ENCODE data around the gene ADRM1.

Gene ADRM1

DNA sequence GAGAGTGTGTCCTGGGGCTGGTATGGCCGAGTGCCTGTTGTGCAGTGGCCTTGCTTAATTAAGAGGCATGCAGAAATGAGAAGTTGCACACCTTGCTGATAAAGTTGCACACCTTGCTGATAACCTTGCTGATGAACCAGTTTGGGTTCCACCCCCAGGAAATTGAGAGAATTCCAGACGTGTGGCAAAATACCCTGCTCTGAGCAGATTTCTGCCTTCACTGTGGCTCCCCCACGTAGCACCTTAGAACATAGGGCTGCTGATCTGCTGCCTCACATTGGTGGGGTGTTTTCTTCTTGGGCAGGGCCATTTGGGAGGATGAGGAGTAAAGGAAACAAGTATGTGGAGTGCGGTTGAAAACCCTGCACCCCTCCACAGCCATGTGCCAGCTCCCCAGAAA, 22.5 kb upstream of the ADRM1 start:
- in situ Hi-C loops (cut with HindIII; ENCODE audit: low sequenced_read_pairs) = loop anchor here (25.0 kb wide), 3 partner anchors 107 to 482 kb away; partner anchors contain the start of gene RPS21

DNA sequence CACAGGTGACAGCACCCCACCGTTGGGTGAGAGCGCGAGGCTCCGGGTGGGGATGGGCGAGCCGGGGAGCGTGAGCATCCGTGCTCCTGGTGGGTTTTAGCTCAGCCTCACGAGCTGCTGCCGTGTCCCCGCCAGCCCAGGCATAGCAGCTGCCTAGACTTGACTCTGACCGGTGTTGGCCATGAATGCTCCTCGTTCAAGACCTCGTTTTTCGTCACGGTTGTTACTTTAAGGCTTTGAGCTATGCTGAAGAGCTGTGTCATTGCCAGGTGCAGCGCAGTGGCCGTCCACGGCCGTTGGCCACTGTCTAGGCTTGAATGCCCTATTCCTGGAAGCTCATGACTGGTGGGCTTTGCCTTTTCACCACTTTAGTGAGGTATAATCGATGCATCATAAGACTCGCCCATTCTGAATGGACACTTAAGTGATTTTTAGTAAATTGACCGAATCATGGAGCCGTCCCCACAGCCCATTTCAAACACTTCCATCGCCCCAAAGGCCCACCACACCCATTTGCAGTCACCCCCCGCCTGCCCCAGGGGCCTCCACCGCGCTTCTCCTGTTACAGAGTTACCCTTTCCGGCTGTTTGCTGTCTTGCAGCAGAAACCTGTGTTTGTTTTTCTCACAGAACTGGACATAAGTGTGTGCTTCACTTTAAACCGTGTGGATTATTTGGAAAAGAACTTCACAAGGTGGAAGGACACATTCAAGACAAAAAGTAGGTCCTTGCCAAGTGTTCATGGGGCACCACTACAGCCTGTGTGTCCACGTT, 21.4 kb upstream of the ADRM1 start:
- in situ Hi-C loops (cut with HindIII; ENCODE audit: low sequenced_read_pairs) = loop anchor here (25.0 kb wide), 3 partner anchors 106 to 481 kb away; partner anchors contain the start of gene RPS21

DNA sequence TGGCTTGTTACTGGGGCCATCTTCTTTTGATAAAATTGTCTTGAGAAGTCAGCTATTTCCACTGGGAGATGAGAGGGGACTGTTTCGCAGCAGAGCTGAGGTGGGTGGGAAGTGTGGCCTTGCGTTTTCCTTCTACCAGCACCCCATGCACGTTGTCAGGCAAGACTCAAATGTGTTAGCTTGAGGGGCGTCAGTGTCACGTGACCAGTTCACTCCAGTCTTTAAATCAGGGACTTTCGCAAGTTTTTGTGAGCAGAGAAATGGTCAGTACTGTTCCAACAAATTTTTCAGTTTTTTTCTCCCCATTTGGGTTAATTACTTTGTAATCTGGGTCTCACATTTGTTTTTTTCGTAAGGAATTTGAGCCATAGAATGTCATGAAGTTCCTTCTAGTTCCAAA, 20.7 kb upstream of the ADRM1 start:
- in situ Hi-C loops (cut with HindIII; ENCODE audit: low sequenced_read_pairs) = loop anchor here (25.0 kb wide), 3 partner anchors 105 to 480 kb away; partner anchors contain the start of gene RPS21

DNA sequence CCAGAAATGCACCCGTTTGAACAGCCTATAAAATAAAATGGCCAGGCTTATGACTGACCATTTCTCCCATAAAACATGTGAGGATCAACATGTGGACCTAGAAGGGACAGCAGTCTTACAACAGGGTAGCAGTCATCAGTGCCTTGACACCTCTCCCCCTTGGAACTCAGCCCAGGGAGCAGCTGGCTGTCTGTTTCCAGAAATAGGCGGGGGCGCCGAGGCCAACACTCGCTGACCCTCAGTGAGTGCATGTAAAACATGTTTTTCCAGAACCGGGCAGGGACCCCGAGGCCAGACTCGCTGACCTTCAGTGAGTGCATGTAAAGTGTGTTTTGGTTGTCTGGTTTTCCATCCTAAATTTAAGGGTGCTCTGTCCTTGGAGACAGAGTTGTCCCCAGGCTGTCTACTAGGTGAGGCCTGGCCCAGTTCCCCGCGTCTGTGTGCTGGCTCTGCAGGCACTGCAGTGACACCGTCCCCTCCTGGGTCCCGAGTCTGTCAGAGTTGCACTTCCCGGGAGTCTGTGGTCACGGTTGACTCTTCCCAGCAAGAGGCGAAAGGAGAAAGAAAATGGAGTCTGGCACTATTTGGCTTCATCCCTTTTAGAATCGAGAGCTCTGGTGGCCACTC, 19.8 kb upstream of the ADRM1 start:
- in situ Hi-C loops (cut with HindIII; ENCODE audit: low sequenced_read_pairs) = loop anchor here (25.0 kb wide), 3 partner anchors 104 to 479 kb away; partner anchors contain the start of gene RPS21

DNA sequence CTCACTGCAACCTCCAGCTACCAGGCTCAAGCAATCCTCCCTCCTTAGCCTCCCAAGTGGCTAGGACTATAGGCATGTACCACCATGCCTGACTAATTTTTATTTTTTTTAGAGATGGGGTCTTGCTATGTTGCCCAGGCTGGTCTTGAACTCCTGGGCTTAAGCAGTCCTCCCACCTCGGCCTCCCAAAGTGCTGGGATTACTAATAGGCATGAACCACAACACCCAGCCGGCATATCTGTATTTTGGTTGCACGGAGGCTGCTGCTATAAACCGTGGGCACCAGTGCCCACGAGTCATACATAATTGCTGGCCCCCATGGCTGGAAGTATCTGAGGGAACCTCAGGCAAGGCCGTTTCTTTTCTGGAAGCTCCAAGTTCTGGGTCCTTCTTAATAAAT, 18.3 kb upstream of the ADRM1 start:
- in situ Hi-C loops (cut with HindIII; ENCODE audit: low sequenced_read_pairs) = loop anchor here (25.0 kb wide), 3 partner anchors 103 to 478 kb away; partner anchors contain the start of gene RPS21

DNA sequence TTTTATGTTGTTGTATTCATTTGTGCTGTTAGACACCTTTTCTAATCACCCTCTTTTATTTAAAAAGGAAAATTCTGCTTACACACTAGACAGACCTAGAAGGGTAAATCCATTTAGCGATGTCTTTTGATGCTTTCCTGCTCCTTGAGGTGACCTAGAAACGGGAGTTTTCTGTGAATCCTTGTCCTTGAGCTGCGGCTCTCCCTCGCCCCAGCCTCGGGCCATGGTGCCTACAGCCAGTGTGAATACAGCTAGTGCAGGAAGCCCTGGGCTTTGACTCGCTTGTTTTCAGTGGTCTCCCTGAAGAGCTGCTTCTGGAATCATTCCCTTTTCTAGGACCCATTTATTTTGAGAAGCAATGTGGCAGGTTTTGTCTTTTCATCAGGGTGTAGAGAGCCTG, 17.6 kb upstream of the ADRM1 start:
- in situ Hi-C loops (cut with HindIII; ENCODE audit: low sequenced_read_pairs) = loop anchor here (25.0 kb wide), 3 partner anchors 102 to 477 kb away; partner anchors contain the start of gene RPS21

DNA sequence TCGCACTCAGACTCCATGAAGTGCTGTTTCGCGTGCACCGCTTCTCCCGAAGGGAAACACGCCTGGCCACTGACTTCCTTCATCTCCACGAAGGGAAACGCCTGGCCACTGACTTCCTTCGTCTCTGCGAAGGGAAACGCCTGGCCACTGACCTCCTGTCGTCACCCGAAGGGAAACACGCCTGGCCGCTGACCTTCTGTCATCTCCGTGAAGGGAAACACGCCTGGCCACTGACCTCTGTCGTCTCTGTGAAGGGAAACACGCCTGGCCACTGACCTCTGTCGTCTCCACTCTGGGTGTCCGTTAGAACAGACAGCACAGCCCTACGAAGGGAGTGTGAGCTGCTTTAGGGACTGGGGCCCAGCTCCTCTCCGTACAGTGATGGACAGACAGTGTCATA, 17.1 kb upstream of the ADRM1 start:
- in situ Hi-C loops (cut with HindIII; ENCODE audit: low sequenced_read_pairs) = loop anchor here (25.0 kb wide), 3 partner anchors 102 to 477 kb away; partner anchors contain the start of gene RPS21

DNA sequence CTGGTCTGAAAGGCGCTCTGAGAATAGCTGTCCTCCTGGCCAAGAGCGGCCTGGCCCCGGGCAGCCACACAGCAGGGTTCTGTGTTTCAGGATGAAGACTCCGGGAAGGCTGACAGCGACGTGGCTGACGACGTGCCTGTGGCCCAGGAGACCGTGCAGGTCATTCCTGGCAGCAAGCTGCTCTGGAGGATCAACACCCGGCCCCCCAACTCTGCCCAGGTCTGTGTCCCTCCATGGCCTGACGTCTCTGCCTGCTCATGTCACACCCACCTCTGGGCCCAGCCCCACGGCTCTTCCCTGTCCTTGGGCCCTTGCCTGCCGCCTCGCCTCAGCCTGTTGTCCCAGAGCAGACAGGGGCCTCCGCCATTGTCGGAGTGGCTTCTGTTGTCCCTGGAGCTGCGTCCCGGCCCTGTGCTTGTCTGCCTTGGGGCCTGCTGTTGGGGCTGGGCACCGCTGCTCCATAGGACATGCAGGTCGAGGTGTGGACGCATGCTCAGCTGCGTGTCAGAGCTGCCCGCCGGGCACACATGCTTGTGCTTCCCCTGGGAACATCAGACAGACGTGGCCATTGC, 16.2 kb upstream of the ADRM1 start:
- in situ Hi-C loops (cut with HindIII; ENCODE audit: low sequenced_read_pairs) = loop anchor here (25.0 kb wide), 3 partner anchors 101 to 476 kb away; partner anchors contain the start of gene RPS21

DNA sequence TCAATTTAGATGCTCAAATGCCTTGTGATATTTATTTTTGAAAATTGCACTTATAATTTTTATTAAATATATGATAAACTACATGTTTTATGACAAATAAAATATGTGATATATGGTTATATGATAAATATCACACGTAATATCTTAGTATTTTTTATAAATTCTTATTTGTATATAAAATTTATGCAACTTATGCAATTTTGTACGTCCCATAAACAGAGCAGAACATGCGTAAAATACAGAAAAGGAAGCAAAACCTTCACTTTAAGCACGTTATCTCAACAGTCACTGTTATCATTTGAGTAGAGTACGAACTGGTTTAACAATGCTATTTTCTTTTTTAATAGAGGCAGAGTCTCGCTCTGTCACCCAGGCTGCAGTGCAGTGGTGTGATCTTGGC, 15.7 kb upstream of the ADRM1 start:
- in situ Hi-C loops (cut with HindIII; ENCODE audit: low sequenced_read_pairs) = loop anchor here (25.0 kb wide), 3 partner anchors 100 to 475 kb away; partner anchors contain the start of gene RPS21

DNA sequence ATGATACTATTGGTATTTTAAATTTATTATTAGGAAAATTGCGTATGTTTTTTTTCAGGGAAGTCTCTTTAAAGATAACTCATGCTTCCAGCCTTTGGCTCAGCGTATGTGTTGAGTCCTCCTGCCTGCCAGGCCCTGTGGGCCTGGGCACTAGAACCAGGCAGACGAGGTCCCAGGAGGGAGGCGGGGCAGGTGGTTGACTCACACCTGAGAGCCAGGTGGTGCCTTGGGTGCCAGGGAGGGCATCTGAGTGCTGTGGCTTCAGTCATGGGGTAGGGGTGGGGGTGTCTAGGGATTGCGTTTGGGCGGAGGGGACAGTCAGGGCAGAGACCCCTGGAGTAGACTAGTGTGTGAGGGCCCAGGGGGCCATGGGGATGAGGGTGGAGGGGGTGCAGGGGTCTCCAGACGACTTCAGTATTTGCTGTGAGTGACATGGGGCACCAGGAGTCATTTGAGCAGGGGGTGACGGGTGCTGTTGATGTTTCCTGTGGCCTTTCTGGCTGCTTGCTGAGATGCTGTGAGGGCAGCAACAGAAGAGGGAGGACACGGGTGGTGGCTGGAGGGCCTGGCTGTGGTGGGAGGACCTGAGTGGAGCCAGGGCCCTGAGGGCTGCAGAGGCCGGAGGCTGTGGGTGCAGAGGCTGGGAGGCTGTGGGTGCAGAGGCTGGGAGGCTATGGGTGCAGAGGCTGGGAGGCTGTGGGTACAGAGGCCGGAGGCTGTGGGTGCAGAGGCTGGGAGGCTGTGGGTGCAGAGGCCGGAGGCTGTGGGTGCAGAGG, 14.8 kb upstream of the ADRM1 start:
- in situ Hi-C loops (cut with HindIII; ENCODE audit: low sequenced_read_pairs) = loop anchor here (25.0 kb wide), 3 partner anchors 99 to 474 kb away; partner anchors contain the start of gene RPS21

DNA sequence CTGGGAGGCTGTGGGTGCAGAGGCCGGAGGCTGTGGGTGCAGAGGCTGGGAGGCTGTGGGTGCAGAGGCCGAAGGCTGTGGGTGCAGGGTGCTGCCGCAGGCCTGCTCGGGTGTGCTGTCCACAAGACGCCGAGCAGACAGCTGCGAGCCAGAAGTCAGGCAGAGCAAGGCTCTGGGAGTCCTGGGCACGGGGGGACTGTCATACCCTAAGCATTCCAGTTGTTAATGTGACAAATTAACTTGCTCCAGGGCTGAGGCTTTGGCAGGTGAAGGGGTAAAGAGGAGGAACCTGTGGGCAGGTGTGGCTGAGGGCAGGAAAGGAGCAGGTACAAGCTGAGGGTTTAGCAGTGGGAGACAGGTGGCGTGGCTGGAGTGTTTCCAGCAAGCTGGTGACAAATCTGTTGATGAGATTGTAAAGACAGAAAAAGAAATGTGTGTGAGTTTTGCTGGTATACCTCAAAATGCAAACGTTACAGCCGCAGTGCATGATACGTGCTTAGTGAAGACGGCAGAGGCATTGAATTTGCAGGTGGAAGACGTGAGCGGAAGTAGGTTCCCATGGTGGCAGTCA, 14.2 kb upstream of the ADRM1 start:
- in situ Hi-C loops (cut with HindIII; ENCODE audit: low sequenced_read_pairs) = loop anchor here (25.0 kb wide), 3 partner anchors 99 to 474 kb away; partner anchors contain the start of gene RPS21

DNA sequence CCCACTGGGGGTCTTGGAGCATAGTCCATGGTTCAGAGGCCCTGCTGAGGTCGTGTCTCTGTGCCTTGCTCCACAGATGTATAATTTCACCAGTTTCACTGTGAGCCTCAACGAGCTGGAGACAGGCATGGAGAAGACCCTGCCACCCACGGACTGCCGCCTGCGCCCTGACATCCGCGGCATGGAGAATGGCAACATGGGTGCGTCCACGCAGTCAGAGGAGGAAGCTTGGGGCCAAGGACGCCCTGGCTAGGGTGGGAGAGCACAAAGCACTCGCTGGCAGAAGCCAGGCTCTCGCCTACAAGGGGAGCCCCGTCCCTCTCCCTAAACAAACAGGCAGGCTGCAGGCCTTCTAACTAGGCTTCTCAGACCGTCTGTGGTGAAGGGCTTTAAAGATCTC, 13.7 kb upstream of the ADRM1 start:
- in situ Hi-C loops (cut with HindIII; ENCODE audit: low sequenced_read_pairs) = loop anchor here (25.0 kb wide), 3 partner anchors 98 to 473 kb away; partner anchors contain the start of gene RPS21

DNA sequence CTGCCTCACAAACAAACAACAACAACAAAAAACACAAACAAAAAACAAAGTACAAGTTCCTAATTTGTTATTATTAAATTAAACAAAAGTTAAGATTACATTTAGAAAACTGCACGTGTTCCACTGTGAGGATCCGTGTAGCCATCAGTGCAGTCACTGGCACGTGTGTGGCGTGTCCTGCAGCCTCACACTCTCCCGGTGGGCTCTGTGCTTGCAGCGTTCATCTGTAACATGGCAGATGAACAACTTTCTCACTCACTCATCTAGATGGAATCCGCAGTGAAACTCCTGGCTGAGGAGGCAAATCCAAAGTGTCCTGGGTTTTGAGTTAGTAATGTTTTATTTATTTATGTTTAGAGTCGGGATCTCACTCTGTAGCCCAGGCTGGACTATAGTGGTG, 12.9 kb upstream of the ADRM1 start:
- in situ Hi-C loops (cut with HindIII; ENCODE audit: low sequenced_read_pairs) = loop anchor here (25.0 kb wide), 3 partner anchors 97 to 472 kb away; partner anchors contain the start of gene RPS21

DNA sequence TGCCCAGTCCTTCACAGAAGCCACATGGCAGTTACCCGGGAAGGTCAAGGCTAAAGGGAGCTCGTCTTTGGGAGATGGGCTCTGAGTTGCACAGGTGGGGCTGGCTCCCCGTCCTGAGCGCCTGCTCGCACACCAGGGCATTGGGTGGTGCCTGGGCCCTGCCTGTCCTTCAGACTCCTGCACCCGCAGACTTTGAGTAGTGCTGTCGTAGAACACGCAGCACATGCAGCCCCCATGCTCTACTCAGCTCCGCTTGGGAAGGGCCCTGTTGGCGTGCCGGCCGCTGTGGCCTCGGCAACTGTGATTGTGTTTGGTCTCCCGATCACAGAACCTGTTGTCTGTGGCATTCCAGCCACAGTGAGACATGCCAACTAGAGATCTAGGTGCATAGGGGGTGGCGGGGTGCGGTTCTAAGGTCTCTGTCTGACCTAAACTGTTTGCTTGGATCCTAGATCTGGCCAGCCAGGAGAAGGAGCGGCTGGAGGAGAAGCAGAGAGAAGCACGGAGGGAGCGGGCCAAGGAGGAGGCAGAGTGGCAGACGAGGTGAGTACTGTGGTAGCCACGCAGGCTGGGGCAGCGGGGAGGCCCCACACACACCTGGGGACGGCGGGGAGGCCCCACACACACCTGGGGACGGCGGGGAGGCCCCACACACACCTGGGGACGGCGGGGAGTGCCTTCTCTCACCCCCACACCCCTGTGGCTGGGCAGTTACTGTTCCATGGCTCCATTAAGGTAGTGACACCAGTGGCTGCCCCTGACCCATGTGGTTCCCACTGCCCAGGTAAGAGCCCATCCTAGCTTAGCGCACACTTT, 11.3 kb upstream of the ADRM1 start:
- in situ Hi-C loops (cut with HindIII; ENCODE audit: low sequenced_read_pairs) = loop anchor here (25.0 kb wide), 3 partner anchors 96 to 471 kb away; partner anchors contain the start of gene RPS21

DNA sequence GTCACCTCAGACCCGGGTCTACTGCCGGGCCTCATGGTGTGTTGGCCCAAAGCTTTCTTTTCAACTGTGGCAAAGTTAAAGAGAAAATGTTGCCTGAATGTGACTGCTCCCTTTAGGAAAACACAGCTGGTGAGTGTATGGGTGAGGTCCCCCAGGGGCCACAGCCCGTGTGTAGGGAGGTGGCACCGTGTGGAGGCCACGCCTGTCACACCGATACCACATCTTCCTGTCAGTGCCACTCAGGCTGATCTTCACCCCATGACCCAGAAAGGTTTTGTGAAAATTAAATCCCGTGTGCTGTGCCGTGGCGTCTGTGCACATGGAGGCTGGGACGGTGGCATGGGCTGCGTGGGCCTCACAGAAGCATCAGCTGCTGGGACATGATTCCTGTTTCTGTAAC, 10.7 kb upstream of the ADRM1 start:
- in situ Hi-C loops (cut with HindIII; ENCODE audit: low sequenced_read_pairs) = loop anchor here (25.0 kb wide), 3 partner anchors 95 to 470 kb away; partner anchors contain the start of gene RPS21

DNA sequence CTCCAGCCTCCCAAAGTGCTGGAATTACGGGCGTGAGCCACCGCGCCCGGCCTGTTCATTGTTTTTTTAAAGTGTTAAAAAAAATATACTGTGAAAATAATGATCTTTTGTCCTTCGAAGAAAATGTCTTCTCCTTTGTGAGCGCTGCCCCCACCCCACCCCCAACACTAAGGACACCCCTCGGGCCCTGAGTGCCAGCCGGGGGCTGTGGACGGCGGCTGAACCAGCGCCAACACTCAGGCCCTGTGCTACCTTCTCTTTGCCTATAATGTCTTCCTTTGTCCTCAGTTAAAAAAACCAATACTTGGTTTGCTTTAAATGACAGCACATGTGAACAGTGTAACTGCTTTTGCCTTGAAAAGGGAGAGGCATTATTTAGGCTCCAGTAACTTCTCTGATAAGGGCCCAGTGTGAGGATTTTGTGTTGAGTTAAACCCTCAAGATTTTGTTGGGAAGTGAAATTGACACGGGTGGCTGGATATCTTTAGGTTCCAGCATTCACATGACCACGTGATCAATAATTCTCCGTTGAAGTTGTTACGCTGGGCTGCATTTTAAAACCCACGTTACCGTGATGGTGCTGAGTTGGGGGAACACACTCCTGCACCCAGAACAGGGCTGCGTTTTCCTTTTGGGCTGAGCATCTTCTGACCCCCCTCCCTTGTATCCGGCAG, 9.5 kb upstream of the ADRM1 start:
- in situ Hi-C loops (cut with HindIII; ENCODE audit: low sequenced_read_pairs) = loop anchor here (25.0 kb wide), 3 partner anchors 94 to 469 kb away; partner anchors contain the start of gene RPS21

DNA sequence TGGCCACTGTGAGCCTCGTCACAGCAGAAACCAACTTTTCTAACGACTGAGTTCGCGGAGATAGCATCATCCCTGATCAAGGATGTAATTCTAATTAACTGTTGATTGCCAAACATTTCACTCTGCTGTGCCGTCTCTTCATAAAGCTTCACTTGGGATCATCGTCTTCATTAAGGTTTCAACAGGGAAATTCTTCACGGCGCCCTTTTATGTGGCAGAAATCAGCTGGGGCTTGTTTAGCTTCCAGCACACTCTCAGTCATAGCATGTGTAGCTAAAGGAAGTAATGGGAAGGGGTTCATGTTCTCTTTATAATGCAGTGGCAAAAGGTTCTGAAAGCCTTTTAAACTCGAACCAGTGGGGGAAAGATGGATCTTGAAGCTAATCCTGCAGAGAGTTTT, 8.9 kb upstream of the ADRM1 start:
- in situ Hi-C loops (cut with HindIII; ENCODE audit: low sequenced_read_pairs) = loop anchor here (25.0 kb wide), 3 partner anchors 93 to 468 kb away; partner anchors contain the start of gene RPS21

DNA sequence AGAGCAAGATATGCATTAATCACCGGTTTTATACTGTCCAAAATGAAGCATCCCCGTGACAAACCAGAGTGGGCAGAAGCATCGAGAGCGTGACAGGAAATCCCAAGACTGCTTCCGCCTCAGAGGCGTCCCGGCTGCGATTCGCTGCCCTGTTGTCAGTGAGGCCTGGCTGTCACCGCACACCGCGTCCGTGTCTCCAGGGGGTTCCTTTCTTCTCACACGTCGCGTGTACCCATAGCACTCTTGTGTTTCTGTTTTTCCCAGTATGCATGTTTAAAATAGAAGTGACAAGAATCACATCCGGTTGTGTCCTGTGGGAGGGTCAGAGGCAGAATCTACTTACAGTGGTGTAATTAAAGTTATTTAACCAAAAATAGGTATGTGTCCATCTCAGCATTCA, 8.3 kb upstream of the ADRM1 start:
- in situ Hi-C loops (cut with HindIII; ENCODE audit: low sequenced_read_pairs) = loop anchor here (25.0 kb wide), 3 partner anchors 93 to 468 kb away; partner anchors contain the start of gene RPS21
